Breast epithelium (tissue), 4 donors: ENCODE measurements around the gene KIAA0040. TPM values are rescaled to one million over a fixed set of nuclear protein-coding genes. Genes with fewer than 3 reads are reported as not detected.

Experiments used
- DNase-seq, 2 donors: peaks; one replicate each; pipeline ENCODE4 v3.0.0-alpha.2; 2019; ENCODE audit warnings: low spot score in 2 of 2
- H3K27ac ChIP-seq, 2 donors: fragments of 200-600 bp; sonication (generic) in 1 of 2; one replicate each; pipeline ENCODE4 v1.5.1; 2016 to 2019; ENCODE audit warnings: mild to moderate bottlenecking in 1 of 2
- H3K27me3 ChIP-seq, 2 donors: fragments of 200-600 bp; sonication (generic) in 1 of 2; one replicate each; pipeline versions ENCODE4 v1.5.1 to v1.6.0; 2017 to 2019; ENCODE audit warnings: control low read depth in 1 of 2, mild to moderate bottlenecking in 1 of 2
- H3K36me3 ChIP-seq: fragments of 200-600 bp; one replicate; pipeline ENCODE4 v1.5.1; 2019
- H3K4me1 ChIP-seq, 2 donors: fragments of 200-600 bp; sonication (generic); one replicate each; pipeline ENCODE4 v1.5.1; 2016 to 2019; ENCODE audit warnings: control low read depth in 1 of 2
- H3K4me3 ChIP-seq, 3 donors: fragments of 200-600 bp; sonication (generic); 1 replicate in 2 of 3; 2 replicates in 1 of 3; pipeline ENCODE4 v1.5.1; 2016 to 2019; ENCODE audit warnings: mild to moderate bottlenecking in 3 of 3, moderate library complexity in 2 of 3
- H3K9me3 ChIP-seq, 2 donors: fragments of 200-600 bp; sonication (generic) in 1 of 2; one replicate each; pipeline ENCODE4 v1.5.1; 2016 to 2019; ENCODE audit warnings: control low read depth in 1 of 2
- POLR2A ChIP-seq: fragments of 450-650 bp; IDR thresholded peaks from one replicate; pipeline ENCODE4 v1.6.1; 2016; ENCODE audit warnings: antibody characterized with exemption, mild to moderate bottlenecking, moderate library complexity
- POLR2AphosphoS5 ChIP-seq, 3 donors: sonication (generic); formaldehyde crosslinking; IDR thresholded peaks; one replicate each; pipeline ENCODE4 v1.6.1; 2017; ENCODE audit warnings: antibody characterized with exemption in 3 of 3
- intact Hi-C: fragments of 100-400 bp; cut with DNase I; formaldehyde crosslinking; loops from one replicate; pipeline ENCODE4 v1.15.1; 2023; ENCODE audit warnings: low total_unique reads
- total RNA-seq, 3 donors: library from RNA; depleted of rRNA; stranded (reverse); fragments of >200 nt; gene quantifications; one replicate each; pipeline ENCODE4 v1.1.0, GENCODE V29; 2016
- TF ChIP-seq, protein P1 (sequence below), 3 donors: fragments of 450-650 bp; IDR thresholded peaks; one replicate each; pipeline ENCODE4 v1.5.1; 2016 to 2017; ENCODE audit warnings: antibody characterized with exemption in 3 of 3, mild to moderate bottlenecking in 3 of 3, moderate library complexity in 3 of 3

The KIAA0040 gene
- total RNA-seq, 3 donors from 2014 or later = 43.6 to 160 (median 56.9) TPM

DNA sequence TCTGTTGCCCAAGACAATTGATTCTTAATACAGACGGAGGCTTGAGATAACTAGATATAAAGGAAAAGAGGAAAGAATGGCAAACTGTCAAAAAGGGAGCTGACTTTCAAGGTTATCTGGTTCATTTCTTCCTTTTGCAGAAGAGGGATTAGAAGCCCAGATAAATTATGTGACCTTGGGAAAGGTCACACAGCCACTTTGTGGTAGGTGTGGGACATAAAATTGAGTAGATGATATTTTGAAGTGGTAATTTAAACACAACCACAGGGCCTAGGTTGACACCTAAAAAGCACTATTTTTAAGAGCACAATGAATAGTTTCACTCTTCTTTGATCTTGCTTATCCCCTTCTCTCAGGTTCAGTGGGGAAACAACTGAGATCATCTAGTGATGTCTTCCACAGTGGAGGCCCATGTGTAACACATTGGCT, 16.9 kb upstream of the KIAA0040 start:
- no peaks in the 10 kb centered on the region for H3K9me3 ChIP-seq
- no peaks in the 10 kb centered on the region for H3K36me3 ChIP-seq
- TF ChIP-seq, protein P1, sequence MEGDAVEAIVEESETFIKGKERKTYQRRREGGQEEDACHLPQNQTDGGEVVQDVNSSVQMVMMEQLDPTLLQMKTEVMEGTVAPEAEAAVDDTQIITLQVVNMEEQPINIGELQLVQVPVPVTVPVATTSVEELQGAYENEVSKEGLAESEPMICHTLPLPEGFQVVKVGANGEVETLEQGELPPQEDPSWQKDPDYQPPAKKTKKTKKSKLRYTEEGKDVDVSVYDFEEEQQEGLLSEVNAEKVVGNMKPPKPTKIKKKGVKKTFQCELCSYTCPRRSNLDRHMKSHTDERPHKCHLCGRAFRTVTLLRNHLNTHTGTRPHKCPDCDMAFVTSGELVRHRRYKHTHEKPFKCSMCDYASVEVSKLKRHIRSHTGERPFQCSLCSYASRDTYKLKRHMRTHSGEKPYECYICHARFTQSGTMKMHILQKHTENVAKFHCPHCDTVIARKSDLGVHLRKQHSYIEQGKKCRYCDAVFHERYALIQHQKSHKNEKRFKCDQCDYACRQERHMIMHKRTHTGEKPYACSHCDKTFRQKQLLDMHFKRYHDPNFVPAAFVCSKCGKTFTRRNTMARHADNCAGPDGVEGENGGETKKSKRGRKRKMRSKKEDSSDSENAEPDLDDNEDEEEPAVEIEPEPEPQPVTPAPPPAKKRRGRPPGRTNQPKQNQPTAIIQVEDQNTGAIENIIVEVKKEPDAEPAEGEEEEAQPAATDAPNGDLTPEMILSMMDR (IDR thresholded peaks at IDR 0.05) = no peak
- no peak for TF ChIP-seq POLR2A
- TF ChIP-seq POLR2AphosphoS5 (IDR thresholded peaks at IDR 0.05) = no peak
- H3K4me1 ChIP-seq = no peaks in the 10 kb centered on the region
- H3K4me3 ChIP-seq = no peak overlapping the region
- DNase-seq = no peak
- H3K27ac ChIP-seq = no peak overlapping the region
- intact Hi-C loops = no loop called here
- no peaks in the 10 kb centered on the region for H3K27me3 ChIP-seq

DNA sequence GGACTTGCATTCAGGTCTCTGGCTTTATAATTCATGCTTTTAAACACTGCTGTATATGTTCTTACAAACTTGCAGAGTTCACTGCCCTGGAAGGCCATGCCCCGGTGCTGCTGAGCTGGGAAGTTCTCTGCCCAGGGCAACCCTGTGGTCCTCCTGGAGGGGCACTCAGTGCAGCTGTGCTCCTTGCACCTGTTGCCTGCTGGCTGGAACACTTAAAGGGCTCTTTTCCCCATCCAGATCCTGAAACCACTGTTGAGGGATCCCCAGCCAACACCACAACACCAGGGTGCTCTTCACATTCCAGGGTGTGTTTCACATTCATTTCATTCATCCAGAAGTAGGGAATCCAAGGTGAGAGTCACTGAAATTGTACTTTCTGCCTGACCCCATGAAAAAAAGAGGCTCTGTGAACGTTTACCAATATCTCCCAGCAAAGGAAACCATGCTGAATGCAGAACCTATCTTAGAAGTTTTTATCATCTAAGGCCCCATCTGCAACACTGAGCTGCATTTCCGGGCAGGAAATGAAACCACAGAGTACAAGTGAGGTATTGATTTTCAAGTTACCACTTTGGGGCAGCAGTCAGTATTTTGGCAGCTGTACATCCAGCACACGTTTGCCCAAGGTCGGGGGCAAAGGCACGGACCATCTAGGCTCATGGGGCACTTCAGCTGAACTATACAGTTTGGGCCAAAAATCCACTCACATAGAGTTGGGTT, 16.4 kb upstream of the KIAA0040 start:
- intact Hi-C loops = no loop called here
- H3K27me3 ChIP-seq = no peaks in the 10 kb centered on the region
- H3K9me3 ChIP-seq = no peaks in the 10 kb centered on the region
- H3K27ac ChIP-seq = no peak overlapping the region
- H3K4me1 ChIP-seq = no peaks in the 10 kb centered on the region
- no peak overlapping the region for H3K4me3 ChIP-seq
- no peaks in the 10 kb centered on the region for H3K36me3 ChIP-seq
- no peak for TF ChIP-seq POLR2A
- no peak for TF ChIP-seq POLR2AphosphoS5 (IDR thresholded peaks at IDR 0.05)
- TF ChIP-seq, protein P1 (IDR thresholded peaks at IDR 0.05) = no peak
- no peak for DNase-seq

DNA sequence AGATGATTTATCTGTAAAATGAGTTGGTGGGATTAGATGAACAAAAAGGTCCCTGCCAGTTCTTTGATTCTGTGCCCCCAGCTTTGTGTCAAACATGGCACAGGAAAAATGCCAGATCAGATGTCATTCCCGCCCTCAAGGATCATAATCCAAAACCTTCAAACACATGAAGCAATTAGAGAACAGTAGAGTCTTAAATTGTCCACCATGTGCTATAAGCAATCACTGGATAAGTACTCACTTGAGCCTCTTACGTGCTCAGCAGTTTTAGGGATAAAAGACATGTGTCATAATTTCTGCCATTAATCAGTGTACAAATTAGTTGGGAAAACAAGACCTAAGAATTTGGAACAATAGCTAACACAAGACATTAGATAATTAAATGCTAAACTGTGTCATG, 15.4 kb upstream of the KIAA0040 start:
- H3K27me3 ChIP-seq = no peaks in the 10 kb centered on the region
- intact Hi-C loops = no loop called here
- TF ChIP-seq POLR2A (no peak), POLR2AphosphoS5 (IDR thresholded peaks at IDR 0.05) (no peak)
- TF ChIP-seq, protein P1 (IDR thresholded peaks at IDR 0.05) = no peak
- DNase-seq = no peak
- no peaks in the 10 kb centered on the region for H3K36me3 ChIP-seq
- no peaks in the 10 kb centered on the region for H3K9me3 ChIP-seq
- no peak overlapping the region for H3K27ac ChIP-seq
- no peak overlapping the region for H3K4me3 ChIP-seq
- H3K4me1 ChIP-seq = no peaks in the 10 kb centered on the region

DNA sequence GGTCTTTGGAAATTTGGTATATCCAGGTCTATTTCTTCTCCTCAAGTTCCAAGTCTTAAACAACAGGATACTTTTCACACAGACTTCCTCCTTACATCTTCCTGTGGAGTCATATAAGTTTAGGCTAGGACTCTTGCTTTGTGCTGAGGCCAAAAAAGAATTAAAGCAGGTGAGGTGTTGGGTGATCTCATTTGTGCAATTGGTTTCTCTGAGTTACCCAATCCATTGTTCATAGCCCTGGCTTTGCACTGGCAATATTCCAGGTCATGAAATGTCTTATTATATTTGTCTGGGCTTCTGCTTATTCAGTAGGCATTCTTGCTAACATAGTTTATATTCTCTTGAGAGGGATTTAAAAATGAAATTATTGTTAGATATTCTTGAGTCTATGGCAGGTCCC, 14.1 kb upstream of the KIAA0040 start:
- Histone ChIP-seq H3K27ac (no peak overlapping the region), H3K4me1 (no peaks in the 10 kb centered on the region), H3K27me3 (no peaks in the 10 kb centered on the region), H3K4me3 (no peak overlapping the region), H3K9me3 (no peaks in the 10 kb centered on the region), H3K36me3 (no peaks in the 10 kb centered on the region)
- intact Hi-C loops = no loop called here
- no peak for DNase-seq
- TF ChIP-seq POLR2AphosphoS5 (IDR thresholded peaks at IDR 0.05) = no peak
- no peak for TF ChIP-seq POLR2A
- TF ChIP-seq, protein P1 (IDR thresholded peaks at IDR 0.05) = no peak

DNA sequence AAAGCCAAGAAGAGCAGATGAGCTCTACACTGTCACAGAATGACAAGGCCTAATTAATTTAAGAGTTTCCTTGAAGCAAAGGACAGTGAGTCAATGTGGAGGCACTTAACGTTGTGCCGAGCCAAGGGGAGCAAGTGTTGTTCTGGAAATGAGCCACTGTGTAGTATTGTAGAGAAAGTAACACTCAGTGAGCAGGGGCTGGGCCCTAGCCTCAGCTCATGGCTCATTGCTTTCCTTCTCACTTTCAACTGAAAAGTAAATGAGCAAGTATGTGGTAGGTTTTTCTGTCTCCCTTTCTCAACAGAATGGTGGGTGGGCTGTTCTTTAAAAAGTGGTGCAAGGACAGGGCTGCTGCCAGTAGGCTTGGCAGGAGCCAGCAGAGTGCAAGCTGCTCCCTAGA, 11.8 kb upstream of the KIAA0040 start:
- Histone ChIP-seq H3K4me3 (no peak overlapping the region), H3K27ac (peak overlapping the region in 1 of 2 donors; percentile 40), H3K36me3 (no peaks in the 10 kb centered on the region), H3K4me1 (peaks cover 0 to 5% of the 10 kb centered on the region in 2 donors), H3K27me3 (no peaks in the 10 kb centered on the region), H3K9me3 (no peaks in the 10 kb centered on the region)
- intact Hi-C loops = no loop called here
- TF ChIP-seq POLR2AphosphoS5 (IDR thresholded peaks at IDR 0.05) = no peak
- TF ChIP-seq POLR2A = no peak
- TF ChIP-seq, protein P1 (IDR thresholded peaks at IDR 0.05) = no peak
- no peak for DNase-seq
